HepG2 (cell line): ENCODE measurements around the gene STK32B. TPM values are rescaled to one million over a fixed set of nuclear protein-coding genes. Genes with fewer than 3 reads are reported as not detected.

Source experiments
- ELF3 ChIP-seq: IDR thresholded peaks from 2 replicates; pipeline ENCODE4 v1.6.1; 2016; ENCODE audit warnings: missing genetic modification reagents, missing compliant biosample characterization
- FOXC1 ChIP-seq: sonication (generic); formaldehyde crosslinking; IDR thresholded peaks from 2 replicates; pipeline ENCODE4 v1.8.0; 2022; ENCODE audit warnings: mild to moderate bottlenecking, missing genetic modification reagents, borderline replicate concordance
- GATA4 ChIP-seq: sonication (generic); IDR thresholded peaks from 2 replicates; pipeline ENCODE4 v1.6.1; 2016; ENCODE audit warnings: antibody characterized with exemption, low read depth, borderline replicate concordance
- MBD4 ChIP-seq: IDR thresholded peaks from 2 replicates; pipeline ENCODE4 v1.6.1; 2012; ENCODE audit warnings: low read length, inconsistent platforms, borderline replicate concordance
- NCOA5 ChIP-seq: sonication (generic); formaldehyde crosslinking; IDR thresholded peaks from 2 replicates; pipeline ENCODE4 v1.4.0; 2020; ENCODE audit warnings: missing genetic modification reagents
- RAD21 ChIP-seq: fragments of 450-650 bp; formaldehyde crosslinking; IDR thresholded peaks from 2 replicates; pipeline ENCODE4 v1.5.0; 2020; ENCODE audit warnings: mild to moderate bottlenecking
- SIX1 ChIP-seq: sonication (generic); formaldehyde crosslinking; IDR thresholded peaks from 2 replicates; pipeline ENCODE4 v1.4.0; 2020; ENCODE audit warnings: missing genetic modification reagents, borderline replicate concordance
- SPEN ChIP-seq: sonication (generic); formaldehyde crosslinking; IDR thresholded peaks from 2 replicates; pipeline ENCODE4 v1.5.1; 2020; ENCODE audit warnings: low read depth, mild to moderate bottlenecking, missing genetic modification reagents
- THAP7 ChIP-seq: sonication (generic); formaldehyde crosslinking; IDR thresholded peaks from 2 replicates; pipeline ENCODE4 v1.8.1; 2023; ENCODE audit warnings: mild to moderate bottlenecking, missing genetic modification reagents
- ZFP1 ChIP-seq: IDR thresholded peaks from 2 replicates; pipeline ENCODE4 v1.6.1; 2016
- ZNF160 ChIP-seq: sonication (generic); formaldehyde crosslinking; IDR thresholded peaks from 2 replicates; pipeline ENCODE4 v1.8.0; 2022; ENCODE audit warnings: mild to moderate bottlenecking, inconsistent platforms, missing genetic modification reagents
- ZNF292 ChIP-seq: sonication (generic); formaldehyde crosslinking; IDR thresholded peaks from 2 replicates; pipeline ENCODE4 v1.8.1; 2022; ENCODE audit warnings: mild to moderate bottlenecking, low read depth, missing genetic modification reagents, borderline replicate concordance
- ZNF317 ChIP-seq: sonication (generic); formaldehyde crosslinking; IDR thresholded peaks from 2 replicates; pipeline ENCODE4 v1.5.0; 2020; ENCODE audit warnings: mild to moderate bottlenecking, missing genetic modification reagents
- ZNF574 ChIP-seq: sonication (generic); formaldehyde crosslinking; IDR thresholded peaks from 2 replicates; pipeline ENCODE4 v1.4.0; 2020; ENCODE audit warnings: missing genetic modification reagents
- ZNF691 ChIP-seq: sonication (generic); formaldehyde crosslinking; IDR thresholded peaks from 2 replicates; pipeline ENCODE4 v1.4.0; 2020; ENCODE audit warnings: missing genetic modification reagents, low read depth, mild to moderate bottlenecking, borderline replicate concordance
- ZNF737 ChIP-seq: sonication (generic); formaldehyde crosslinking; IDR thresholded peaks from 2 replicates; pipeline ENCODE4 v1.5.0; 2020; ENCODE audit warnings: missing genetic modification reagents, mild to moderate bottlenecking, borderline replicate concordance
- ZNF770 ChIP-seq: sonication (generic); formaldehyde crosslinking; IDR thresholded peaks from 2 replicates; pipeline ENCODE4 v1.5.0; 2020; ENCODE audit warnings: mild to moderate bottlenecking, missing genetic modification reagents
- ZNF775 ChIP-seq: sonication (generic); formaldehyde crosslinking; IDR thresholded peaks from 2 replicates; pipeline ENCODE4 v1.4.0; 2020; ENCODE audit warnings: missing genetic modification reagents, mild to moderate bottlenecking, moderate library complexity, borderline replicate concordance
- polyA plus RNA-seq, 8 experiments: library from polyadenylated mRNA; depleted of rRNA in 3 of 8; stranded (reverse) in 7 of 8; unstranded in 1 of 8; fragments of >200 nt; fragmentation: Illumina TruSeq in 4 of 8; extraction: Trizol in 4 of 8; gene quantifications; 2 replicates each; pipeline versions ENCODE4 v1.2.1 to v1.2.3, GENCODE V29; 2011 to 2016; ENCODE audit warnings: low read depth in 4 of 8, missing spikeins in 1 of 8, mixed read lengths in 1 of 8; ENCODE audit not compliant: insufficient read depth in 1 of 8
- total RNA-seq, 5 experiments: library from RNA; depleted of rRNA; stranded (reverse); fragments of >200 nt; fragmentation: Illumina TruSeq; extraction: Trizol; gene quantifications; 2 replicates each; pipeline ENCODE4 v1.2.3, GENCODE V29; 2016; ENCODE audit warnings: low read depth in 1 of 5

STK32B gene
- total and polyA plus RNA-seq, 2 of the 13 experiments (the other 11 are each of a cell fraction or from before 2014, with no cell fraction given): not detected

GRCh38 chr4:5399790-5400421, 348.6 kb downstream of the STK32B start (continued):
- TF ChIP-seq NCOA5 (CRISPR knock-in tag) (no peak), ZNF737 (CRISPR knock-in tag) (no peak), ELF3 (CRISPR knock-in tag) (no peak), ZNF292 (CRISPR knock-in tag) (no peak), ZNF691 (CRISPR knock-in tag) (no peak), ZNF770 (CRISPR knock-in tag) (no peak), GATA4 (no peak), ZFP1 (CRISPR knock-in tag) (no peak), FOXC1 (CRISPR knock-in tag) (no peak), MBD4 (no peak), RAD21 (CRISPR knock-in tag) (0 out of 2 replicates have a peak, but pooled peaks have one; percentile 22), ZNF574 (CRISPR knock-in tag) (no peak), ZNF775 (CRISPR knock-in tag) (no peak), ZNF317 (CRISPR knock-in tag) (no peak), SPEN (CRISPR knock-in tag) (no peak), ZNF160 (CRISPR knock-in tag) (no peak), THAP7 (CRISPR knock-in tag) (no peak), SIX1 (no peak)
